GM23338 (cell line): ENCODE data around the gene CRMP1. TPM values are rescaled to one million over a fixed set of nuclear protein-coding genes. Genes with fewer than 3 reads are reported as not detected.

Experiments used
- ATAC-seq: fragments of 200-7000 bp; cut with Tn5 transposase; 3 replicates; pipeline ENCODE4 v1.9.1; 2020
- DNase-seq: peaks from one replicate; pipeline ENCODE4 v3.0.0-alpha.2; 2015; ENCODE audit warnings: low spot score
- H2AFZ ChIP-seq: fragments of 200-600 bp; sonication (generic); 2 replicates; pipeline ENCODE4 v1.8.0; 2016; ENCODE audit warnings: antibody characterized with exemption, mild to moderate bottlenecking, moderate library complexity
- H3F3A ChIP-seq: fragments of 200-600 bp; sonication (generic); replicated peaks from 2 replicates; pipeline ENCODE4 v1.8.0; 2017; ENCODE audit warnings: antibody characterized with exemption, mixed run types, low read depth
- H3K27ac ChIP-seq: fragments of 200-600 bp; sonication (generic); 2 replicates; pipeline ENCODE4 v1.6.1; 2016; ENCODE audit warnings: low read depth
- H3K27me3 ChIP-seq: fragments of 200-600 bp; sonication (generic); 2 replicates; pipeline ENCODE4 v1.8.0; 2016; ENCODE audit warnings: mild to moderate bottlenecking, mixed run types, moderate library complexity; ENCODE audit not compliant: insufficient read depth
- H3K36me3 ChIP-seq: fragments of 200-600 bp; sonication (generic); 2 replicates; pipeline ENCODE4 v1.8.0; 2016; ENCODE audit warnings: mild to moderate bottlenecking; ENCODE audit not compliant: insufficient read depth
- H3K4me1 ChIP-seq: fragments of 200-600 bp; sonication (generic); 2 replicates; pipeline ENCODE4 v1.8.0; 2016; ENCODE audit warnings: mild to moderate bottlenecking, moderate library complexity; ENCODE audit not compliant: insufficient read depth
- H3K4me2 ChIP-seq: fragments of 200-600 bp; sonication (generic); 2 replicates; pipeline ENCODE4 v1.7.1; 2017; ENCODE audit warnings: mixed run types
- H3K4me3 ChIP-seq: fragments of 200-600 bp; sonication (generic); 2 replicates; pipeline ENCODE4 v1.6.1; 2016; ENCODE audit warnings: mixed run types
- H3K79me2 ChIP-seq: fragments of 200-600 bp; sonication (generic); replicated peaks from 2 replicates; pipeline ENCODE4 v1.8.0; 2017; ENCODE audit warnings: mild to moderate bottlenecking; ENCODE audit not compliant: insufficient read depth
- H3K9me2 ChIP-seq: fragments of 200-600 bp; sonication (generic); 2 replicates; pipeline ENCODE4 v1.8.0; 2017; ENCODE audit not compliant: insufficient read depth
- H4K20me1 ChIP-seq: fragments of 200-600 bp; sonication (generic); replicated peaks from 2 replicates; pipeline ENCODE4 v1.8.0; 2017; ENCODE audit warnings: mild to moderate bottlenecking; ENCODE audit not compliant: insufficient read depth
- H3K27ac Mint-ChIP-seq: 2 replicates; pipeline ENCODE4 v1.8.0; 2020; ENCODE audit warnings: inconsistent platforms, mild to moderate bottlenecking, moderate library complexity, mixed read lengths
- H3K27me3 Mint-ChIP-seq: 3 replicates; pipeline ENCODE4 v1.8.0; 2022; ENCODE audit warnings: low read depth, mild to moderate bottlenecking, moderate library complexity, mixed read lengths, inconsistent platforms; ENCODE audit not compliant: insufficient read depth, poor library complexity
- H3K36me3 Mint-ChIP-seq: 3 replicates; pipeline ENCODE4 v1.8.0; 2021; ENCODE audit warnings: low read depth, mild to moderate bottlenecking, inconsistent platforms, moderate library complexity, mixed read lengths
- H3K4me1 Mint-ChIP-seq: 3 replicates; pipeline ENCODE4 v1.8.0; 2020; ENCODE audit warnings: mild to moderate bottlenecking, inconsistent platforms, mixed read lengths
- H3K4me3 Mint-ChIP-seq: 3 replicates; pipeline ENCODE4 v1.8.0; 2021; ENCODE audit warnings: moderate library complexity, mild to moderate bottlenecking, inconsistent platforms, mixed read lengths
- H3K9me3 Mint-ChIP-seq: 3 replicates; pipeline ENCODE4 v1.8.0; 2020; ENCODE audit warnings: moderate library complexity, mild to moderate bottlenecking, inconsistent platforms, mixed read lengths
- CREB1 ChIP-seq: fragments of 250-450 bp; sonication (Bioruptor Pico); IDR thresholded peaks from 2 replicates; pipeline ENCODE4 v1.5.0; 2020; ENCODE audit warnings: low read depth, mild to moderate bottlenecking, moderate library complexity
- CTCF ChIP-seq, 2 experiments: fragments of 200-600 bp in 1 of 2; sonication (generic) in 1 of 2; conservative IDR thresholded peaks; 2 replicates each; pipeline versions ENCODE4 v1.5.1 to v1.6.1; 2016 to 2017; ENCODE audit warnings: antibody characterized with exemption in 2 of 2, low read depth in 2 of 2, mild to moderate bottlenecking in 2 of 2, moderate library complexity in 1 of 2
- EZH2 ChIP-seq: fragments of 200-600 bp; sonication (generic); IDR thresholded peaks from one replicate; pipeline ENCODE4 v1.8.0; 2017; ENCODE audit warnings: antibody characterized with exemption, mild to moderate bottlenecking, low read depth; ENCODE audit not compliant: unreplicated experiment
- JUNB ChIP-seq: IDR thresholded peaks from one replicate; pipeline ENCODE4 v1.6.1; 2016; ENCODE audit warnings: antibody characterized with exemption; ENCODE audit not compliant: unreplicated experiment
- NANOG ChIP-seq: IDR thresholded peaks from 2 replicates; pipeline ENCODE4 v1.6.1; 2016; ENCODE audit warnings: antibody characterized with exemption, borderline replicate concordance
- POLR2AphosphoS5 ChIP-seq: IDR thresholded peaks from 2 replicates; pipeline ENCODE4 v1.6.1; 2016; ENCODE audit warnings: antibody characterized with exemption, low read depth
- ZNF331 ChIP-seq: fragments of 250-450 bp; sonication (Bioruptor Pico); IDR thresholded peaks from 2 replicates; pipeline ENCODE4 v1.5.0; 2020; ENCODE audit warnings: low read depth, mild to moderate bottlenecking, moderate library complexity
- ZNF462 ChIP-seq: fragments of 250-450 bp; sonication (Bioruptor Pico); IDR thresholded peaks from 2 replicates; pipeline ENCODE4 v1.5.0; 2020; ENCODE audit warnings: mild to moderate bottlenecking, moderate library complexity
- polyA plus RNA-seq: library from polyadenylated mRNA; unstranded; fragments of >200 nt; fragmentation: Nextera tagmentation; extraction: Ambion mirVana; gene quantifications from 2 replicates; pipeline ENCODE4 v1.2.1, GENCODE V29; 2016
- total RNA-seq: library from RNA; depleted of rRNA; stranded (reverse); fragments of >200 nt; shearing (Covaris generic); gene quantifications from 2 replicates; pipeline ENCODE4 v1.2.3, GENCODE V29; 2014

The CRMP1 gene
- total and polyA plus RNA-seq, 2 experiments from 2014 or later: 52.7 to 146 TPM

GRCh38 chr4:5905714-5906113 is 12.8 kb upstream of the CRMP1 start (continued):
- TF ChIP-seq ZNF462 (CRISPR knock-in tag) (peak; percentile 64), NANOG (peak; percentile 77), JUNB (no peak), CTCF (conservative IDR thresholded peaks at IDR 0.05; ENCODE audit: low read depth in 2 of 2) (no peak)

GRCh38 chr4:5900844-5901243 is 8.0 kb upstream of the CRMP1 start:
- Histone ChIP-seq H3K36me3 (no peaks in the 10 kb centered on the region), H3K79me2 (no peaks in the 10 kb centered on the region), H3K27ac (no peak overlapping the region), H3K9me2 (no peaks in the 10 kb centered on the region), H3K4me1 (peaks cover 30% of the 10 kb centered on the region), H2AFZ (no peak overlapping the region), H3K27me3 (peaks cover 36% of the 10 kb centered on the region), H3K4me2 (no peak overlapping the region), H3F3A (no peaks in the 10 kb centered on the region), H3K4me3 (no peak overlapping the region), H4K20me1 (no peaks in the 10 kb centered on the region; the same call in 1 of the 2 replicates)
- ATAC-seq (no peak), DNase-seq (no peak)
- no peak overlapping the region for H3K4me3 Mint-ChIP-seq
- TF ChIP-seq POLR2AphosphoS5: no peak
- no peak for TF ChIP-seq ZNF462 (CRISPR knock-in tag)
- TF ChIP-seq JUNB: no peak
- no peak for TF ChIP-seq ZNF331 (CRISPR knock-in tag)
- no peak for TF ChIP-seq EZH2
- no peak for TF ChIP-seq CREB1 (CRISPR knock-in tag)
- H3K36me3 Mint-ChIP-seq: no peaks in the 10 kb centered on the region; the same call in 2 of the 3 replicates
- H3K27ac Mint-ChIP-seq: no peak overlapping the region
- H3K27me3 Mint-ChIP-seq: peaks cover 24% of the 10 kb centered on the region
- peaks cover 9% of the 10 kb centered on the region; the same call in 2 of the 3 replicates for H3K9me3 Mint-ChIP-seq
- H3K4me1 Mint-ChIP-seq: peaks cover 37% of the 10 kb centered on the region
